Measurements from ENCODE around the gene TRRAP. TPM values are rescaled to one million over a fixed set of nuclear protein-coding genes. Genes with fewer than 3 reads are reported as not detected.

TRRAP gene
- total RNA-seq, 1 donor, result 25.4 TPM

GRCh38 chr7:98993024-98993897 lies 114.9 kb downstream of the TRRAP start:
- Histone ChIP-seq H3K27me3 (ENCODE audit: insufficient read depth, low read length) (no peaks in the 10 kb centered on the region), H3K4me3 (ENCODE audit: low read length) (no peak overlapping the region), H3K4me1 (ENCODE audit: insufficient read depth, low read length) (no peaks in the 10 kb centered on the region)

GRCh38 chr7:98994046-98994944 lies 116.0 kb downstream of the TRRAP start:
- Histone ChIP-seq H3K27me3 (ENCODE audit: insufficient read depth, low read length) (no peaks in the 10 kb centered on the region), H3K9me3 (ENCODE audit: low read depth, low read length) (no peaks in the 10 kb centered on the region), H3K4me1 (ENCODE audit: insufficient read depth, low read length) (no peaks in the 10 kb centered on the region), H3K4me3 (ENCODE audit: low read length) (no peak overlapping the region)

More at GRCh38 chr7:98993024-98993897, 114.9 kb downstream of the TRRAP start:
- H3K9me3 ChIP-seq (ENCODE audit: low read depth, low read length), result no peaks in the 10 kb centered on the region

- H3K9me3 ChIP-seq (ENCODE audit: low read depth, low read length), result no peaks in the 10 kb centered on the region
- no peaks in the 10 kb centered on the region for H3K27me3 ChIP-seq (ENCODE audit: insufficient read depth, low read length)
- H3K4me3 ChIP-seq (ENCODE audit: low read length), result no peak overlapping the region
- H3K4me1 ChIP-seq (ENCODE audit: insufficient read depth, low read length), result no peaks in the 10 kb centered on the region
These were observed 116.8 kb downstream of the TRRAP start for GRCh38 chr7:98995111-98995510.

- Histone ChIP-seq H3K4me1 (ENCODE audit: insufficient read depth, low read length) (no peaks in the 10 kb centered on the region), H3K9me3 (ENCODE audit: low read depth, low read length) (no peaks in the 10 kb centered on the region), H3K27me3 (ENCODE audit: insufficient read depth, low read length) (no peaks in the 10 kb centered on the region), H3K4me3 (ENCODE audit: low read length) (no peak overlapping the region)
These were observed 117.3 kb downstream of the TRRAP start for GRCh38 chr7:98995523-98996149.

- Histone ChIP-seq H3K27me3 (ENCODE audit: insufficient read depth, low read length) (no peaks in the 10 kb centered on the region), H3K9me3 (ENCODE audit: low read depth, low read length) (no peaks in the 10 kb centered on the region), H3K4me3 (ENCODE audit: low read length) (no peak overlapping the region)
These were observed 117.8 kb downstream of the TRRAP start for GRCh38 chr7:98996150-98996552.

GRCh38 chr7:98997846-98998245 lies 119.5 kb downstream of the TRRAP start:
- Histone ChIP-seq H3K27me3 (ENCODE audit: insufficient read depth, low read length) (no peaks in the 10 kb centered on the region), H3K9me3 (ENCODE audit: low read depth, low read length) (no peaks in the 10 kb centered on the region), H3K4me1 (ENCODE audit: insufficient read depth, low read length) (no peaks in the 10 kb centered on the region), H3K4me3 (ENCODE audit: low read length) (no peak overlapping the region)

More at GRCh38 chr7:98996150-98996552, 117.8 kb downstream of the TRRAP start:
- no peaks in the 10 kb centered on the region for H3K4me1 ChIP-seq (ENCODE audit: insufficient read depth, low read length)

GRCh38 chr7:98998821-98999725 lies 120.7 kb downstream of the TRRAP start:
- H3K27me3 ChIP-seq (ENCODE audit: insufficient read depth, low read length), result no peaks in the 10 kb centered on the region
- H3K4me3 ChIP-seq (ENCODE audit: low read length), result no peak overlapping the region
- no peaks in the 10 kb centered on the region for H3K4me1 ChIP-seq (ENCODE audit: insufficient read depth, low read length)
- no peaks in the 10 kb centered on the region for H3K9me3 ChIP-seq (ENCODE audit: low read depth, low read length)

- Histone ChIP-seq H3K4me3 (ENCODE audit: low read length) (no peak overlapping the region), H3K27me3 (ENCODE audit: insufficient read depth, low read length) (no peaks in the 10 kb centered on the region), H3K4me1 (ENCODE audit: insufficient read depth, low read length) (no peaks in the 10 kb centered on the region), H3K9me3 (ENCODE audit: low read depth, low read length) (no peaks in the 10 kb centered on the region)
These were observed 122.0 kb downstream of the TRRAP start for GRCh38 chr7:99000196-99000903.

GRCh38 chr7:99000904-99001465 lies 122.7 kb downstream of the TRRAP start:
- H3K4me1 ChIP-seq (ENCODE audit: insufficient read depth, low read length), result no peaks in the 10 kb centered on the region

GRCh38 chr7:99001482-99002147 lies 123.3 kb downstream of the TRRAP start:
- Histone ChIP-seq H3K4me1 (ENCODE audit: insufficient read depth, low read length) (no peaks in the 10 kb centered on the region), H3K4me3 (ENCODE audit: low read length) (no peak overlapping the region), H3K9me3 (ENCODE audit: low read depth, low read length) (no peaks in the 10 kb centered on the region), H3K27me3 (ENCODE audit: insufficient read depth, low read length) (no peaks in the 10 kb centered on the region)

More at GRCh38 chr7:99000904-99001465, 122.7 kb downstream of the TRRAP start:
- Histone ChIP-seq H3K4me3 (ENCODE audit: low read length) (no peak overlapping the region), H3K9me3 (ENCODE audit: low read depth, low read length) (no peaks in the 10 kb centered on the region), H3K27me3 (ENCODE audit: insufficient read depth, low read length) (no peaks in the 10 kb centered on the region)

GRCh38 chr7:99002148-99002826 lies 124.0 kb downstream of the TRRAP start:
- no peaks in the 10 kb centered on the region for H3K27me3 ChIP-seq (ENCODE audit: insufficient read depth, low read length)
- H3K9me3 ChIP-seq (ENCODE audit: low read depth, low read length), result no peaks in the 10 kb centered on the region
- H3K4me1 ChIP-seq (ENCODE audit: insufficient read depth, low read length), result no peaks in the 10 kb centered on the region
- no peak overlapping the region for H3K4me3 ChIP-seq (ENCODE audit: low read length)

- H3K27me3 ChIP-seq (ENCODE audit: insufficient read depth, low read length), result no peaks in the 10 kb centered on the region
- H3K9me3 ChIP-seq (ENCODE audit: low read depth, low read length), result no peaks in the 10 kb centered on the region
- no peaks in the 10 kb centered on the region for H3K4me1 ChIP-seq (ENCODE audit: insufficient read depth, low read length)
- H3K4me3 ChIP-seq (ENCODE audit: low read length), result no peak overlapping the region
These were observed 124.5 kb downstream of the TRRAP start for GRCh38 chr7:99002827-99003212.
